Measurements from ENCODE around the gene VSTM2L.

Gene VSTM2L

GRCh38 chr20:37920679-37921322 is 17.9 kb downstream of the VSTM2L start:
- no peak for DNase-seq

GRCh38 chr20:37921341-37921929 is 18.5 kb downstream of the VSTM2L start:
- no peak for DNase-seq

GRCh38 chr20:37922016-37922415 is 19.1 kb downstream of the VSTM2L start:
- DNase-seq = no peak

- DNase-seq = no peak
Measured at GRCh38 chr20:37925265-37926165, 22.6 kb downstream of the VSTM2L start.

GRCh38 chr20:37926612-37927011 is 23.7 kb downstream of the VSTM2L start:
- DNase-seq = no peak

- no peak for DNase-seq
Measured at GRCh38 chr20:37927410-37928095, 24.6 kb downstream of the VSTM2L start.

GRCh38 chr20:37928996-37929682 is 26.2 kb downstream of the VSTM2L start:
- DNase-seq = no peak

- DNase-seq = peak; percentile 3
Measured at GRCh38 chr20:37929683-37930014, 26.7 kb downstream of the VSTM2L start.

- DNase-seq = peak; percentile 10
Measured at GRCh38 chr20:37931153-37931922, 28.4 kb downstream of the VSTM2L start.

GRCh38 chr20:37932074-37932473 is 29.1 kb downstream of the VSTM2L start:
- DNase-seq = peak; percentile 5

- no peak for DNase-seq
Measured at GRCh38 chr20:37932919-37933318, 30.0 kb downstream of the VSTM2L start.

GRCh38 chr20:37933786-37934633 is 31.1 kb downstream of the VSTM2L start:
- peak; percentile 9 for DNase-seq

- DNase-seq = peak; percentile 14
Measured at GRCh38 chr20:37934634-37935375, 31.9 kb downstream of the VSTM2L start.

GRCh38 chr20:37935435-37935834 is 32.5 kb downstream of the VSTM2L start:
- DNase-seq = no peak

- no peak for DNase-seq
Measured at GRCh38 chr20:37936041-37936440, 33.1 kb downstream of the VSTM2L start.

GRCh38 chr20:37936451-37936850 is 33.5 kb downstream of the VSTM2L start:
- no peak for DNase-seq

- DNase-seq = peak; percentile 4
Measured at GRCh38 chr20:37937686-37938085, 34.8 kb downstream of the VSTM2L start.

GRCh38 chr20:37938181-37938750 is 35.3 kb downstream of the VSTM2L start:
- peak; percentile 18 for DNase-seq

GRCh38 chr20:37938954-37939353 is 36.0 kb downstream of the VSTM2L start:
- DNase-seq = no peak
